Prostate gland (tissue), 2 donors: Measurements from ENCODE around the gene WDR77. TPM values are rescaled to one million over a fixed set of nuclear protein-coding genes. Genes with fewer than 3 reads are reported as not detected.

ENCODE experiments used
- DNase-seq: peaks from one replicate; pipeline ENCODE4 v3.0.0-alpha.2; 2019; ENCODE audit warnings: low spot score
- H3K27ac ChIP-seq, 2 donors: fragments of 200-600 bp; sonication (generic); 2 replicates each; pipeline ENCODE4 v1.5.1; 2017 to 2019
- H3K27me3 ChIP-seq: fragments of 200-600 bp; sonication (generic); replicated peaks from 2 replicates; pipeline ENCODE4 v1.5.1; 2019; ENCODE audit not compliant: insufficient read depth
- H3K36me3 ChIP-seq, 2 donors: fragments of 200-600 bp; sonication (generic); 1 replicate in 1 of 2; 2 replicates in 1 of 2; pipeline versions ENCODE4 v1.5.1 to v1.8.1; 2017 to 2019
- H3K4me1 ChIP-seq: fragments of 200-600 bp; sonication (generic); replicated peaks from 2 replicates; pipeline ENCODE4 v1.5.1; 2019
- H3K4me3 ChIP-seq, 2 donors: fragments of 200-600 bp; sonication (generic); 2 replicates each; pipeline ENCODE4 v1.5.1; 2017 to 2019
- H3K9me3 ChIP-seq: fragments of 200-600 bp; sonication (generic); 2 replicates; pipeline ENCODE4 v1.5.1; 2017
- CTCF ChIP-seq, 4 experiments: fragments of 200-600 bp in 2 of 4; fragments of 450-650 bp in 2 of 4; sonication (generic) in 2 of 4; IDR thresholded peaks; 1 replicate in 3 of 4; 2 replicates in 1 of 4; pipeline ENCODE4 v1.5.1; 2016 to 2019; ENCODE audit warnings: antibody characterized with exemption in 4 of 4, mild to moderate bottlenecking in 2 of 4, moderate library complexity in 2 of 4
- POLR2A ChIP-seq: fragments of 450-650 bp; IDR thresholded peaks from one replicate; pipeline ENCODE4 v1.6.1; 2016; ENCODE audit warnings: antibody characterized with exemption, mild to moderate bottlenecking
- POLR2AphosphoS5 ChIP-seq: sonication (generic); formaldehyde crosslinking; IDR thresholded peaks from one replicate; pipeline ENCODE4 v1.6.1; 2017; ENCODE audit warnings: antibody characterized with exemption
- WGBS: methylation state at CpG from one replicate; pipeline ENCODE4 v1.1.5; 2018; 5-methylcytosine and 5-hydroxymethylcytosine counted together
- intact Hi-C: fragments of 100-400 bp; cut with DNase I; formaldehyde crosslinking; loops from one replicate; pipeline ENCODE4 v1.14.2; 2022
- total RNA-seq, 2 donors: library from RNA; depleted of rRNA; stranded (reverse); fragments of >200 nt; gene quantifications; one replicate each; pipeline ENCODE4 v1.1.0, GENCODE V29; 2016

Gene WDR77
- total RNA-seq, 2 donors from 2014 or later = 19.1 to 31.6 TPM

GRCh38 chr1:111467865-111468716 is 19.0 kb upstream of the WDR77 start:
- intact Hi-C loops = no loop called here
- DNase-seq = no peak
- no peak for TF ChIP-seq POLR2A
- no peak for TF ChIP-seq POLR2AphosphoS5
- no peak for TF ChIP-seq CTCF (IDR thresholded peaks at IDR 0.05)
- no peak overlapping the region for H3K27ac ChIP-seq
- no peaks in the 10 kb centered on the region for H3K9me3 ChIP-seq
- no peak overlapping the region for H3K4me3 ChIP-seq
- 92% methylated on average over 2 of the region's 2 CpGs for WGBS
- no peaks in the 10 kb centered on the region for H3K27me3 ChIP-seq
- H3K36me3 ChIP-seq = no peaks in the 10 kb centered on the region
- no peaks in the 10 kb centered on the region for H3K4me1 ChIP-seq

- no peak for DNase-seq
- intact Hi-C loops = no loop called here
- Histone ChIP-seq H3K36me3 (no peaks in the 10 kb centered on the region), H3K9me3 (no peaks in the 10 kb centered on the region), H3K27ac (no peak overlapping the region), H3K4me3 (no peak overlapping the region), H3K4me1 (no peaks in the 10 kb centered on the region), H3K27me3 (no peaks in the 10 kb centered on the region)
- WGBS = 0% methylated on average over 1 of the region's 1 CpG
- TF ChIP-seq POLR2A = no peak
- TF ChIP-seq POLR2AphosphoS5 = no peak
- TF ChIP-seq CTCF (IDR thresholded peaks at IDR 0.05) = no peak
Observed at GRCh38 chr1:111466480-111466879, 17.4 kb upstream of the WDR77 start.

- 96% methylated on average over 2 of the region's 2 CpGs for WGBS
- intact Hi-C loops = no loop called here
- Histone ChIP-seq H3K4me1 (no peaks in the 10 kb centered on the region), H3K27ac (no peak overlapping the region), H3K27me3 (no peaks in the 10 kb centered on the region), H3K9me3 (no peaks in the 10 kb centered on the region), H3K36me3 (no peaks in the 10 kb centered on the region), H3K4me3 (no peak overlapping the region)
- DNase-seq = no peak
- TF ChIP-seq POLR2A = no peak
- TF ChIP-seq CTCF (IDR thresholded peaks at IDR 0.05) = no peak
- no peak for TF ChIP-seq POLR2AphosphoS5
Observed at GRCh38 chr1:111465754-111466153, 16.7 kb upstream of the WDR77 start.

- H3K9me3 ChIP-seq = no peaks in the 10 kb centered on the region
- H3K36me3 ChIP-seq = peaks cover 0 to 5% of the 10 kb centered on the region in 2 donors
- no peak for DNase-seq
- no peaks in the 10 kb centered on the region for H3K27me3 ChIP-seq
- H3K4me3 ChIP-seq = no peak overlapping the region
- intact Hi-C loops = no loop called here
- no peak overlapping the region for H3K27ac ChIP-seq
- TF ChIP-seq POLR2A = no peak
- no peak for TF ChIP-seq POLR2AphosphoS5
- TF ChIP-seq CTCF (IDR thresholded peaks at IDR 0.05) = no peak
- WGBS = 57% methylated on average over 4 of the region's 4 CpGs
- H3K4me1 ChIP-seq = no peaks in the 10 kb centered on the region
Observed at GRCh38 chr1:111463029-111463683, 14.1 kb upstream of the WDR77 start.
